GM21390 (cell line): ENCODE data around the gene CCDC188.
"Not testable (repeated sequence)": the region's sequence is repeated elsewhere in the genome, so short reads cannot be mapped to it uniquely, and the experiment has no call there.

Experiments used
- ATAC-seq: cut with Tn5 transposase; IDR thresholded peaks from one replicate; pipeline ENCODE4 v1.9.1; 2021; ENCODE audit not compliant: unreplicated experiment

Gene CCDC188

DNA sequence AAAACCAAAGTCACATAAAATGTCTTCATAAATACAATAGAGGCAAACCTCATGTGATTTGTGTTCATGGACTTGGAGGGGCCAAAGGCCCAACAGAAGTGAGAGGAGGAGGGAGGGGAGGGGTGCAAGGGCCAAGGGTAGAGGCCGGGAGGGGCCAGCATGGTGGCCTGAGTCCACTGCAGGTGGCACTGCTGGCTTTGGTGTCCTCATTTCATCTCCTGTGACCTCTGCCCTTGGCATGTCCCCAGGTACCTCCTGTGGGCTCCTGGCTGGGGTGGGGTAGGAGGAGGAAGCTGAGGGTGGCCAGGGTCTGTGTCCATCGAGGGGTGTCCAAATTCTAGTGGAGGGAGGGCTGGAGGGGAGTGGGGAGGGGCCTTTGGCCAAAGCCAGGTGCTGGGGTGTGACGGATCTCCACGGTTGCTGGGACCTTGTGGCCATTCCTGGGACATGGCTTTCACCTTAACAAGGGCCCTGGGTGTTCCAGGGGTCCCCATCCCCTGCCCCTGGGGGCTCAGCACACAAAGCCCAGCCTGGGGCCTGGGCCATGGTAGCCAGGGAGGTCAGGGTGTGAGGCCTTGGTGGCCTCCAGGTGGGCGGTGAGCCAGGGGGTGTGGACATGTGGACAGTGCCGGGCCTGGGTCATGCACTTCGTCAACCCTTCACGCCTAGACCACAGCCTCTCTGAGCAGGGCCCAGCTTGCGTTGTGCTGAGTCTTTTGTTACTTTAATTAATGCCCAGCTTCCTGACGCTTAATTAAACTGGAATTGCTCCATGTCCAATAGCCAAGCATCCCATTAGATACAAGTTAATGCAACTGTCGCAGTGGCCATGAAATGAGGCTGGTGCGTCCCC is 20.7 kb upstream of the CCDC188 start:
- ATAC-seq, result no peak

DNA sequence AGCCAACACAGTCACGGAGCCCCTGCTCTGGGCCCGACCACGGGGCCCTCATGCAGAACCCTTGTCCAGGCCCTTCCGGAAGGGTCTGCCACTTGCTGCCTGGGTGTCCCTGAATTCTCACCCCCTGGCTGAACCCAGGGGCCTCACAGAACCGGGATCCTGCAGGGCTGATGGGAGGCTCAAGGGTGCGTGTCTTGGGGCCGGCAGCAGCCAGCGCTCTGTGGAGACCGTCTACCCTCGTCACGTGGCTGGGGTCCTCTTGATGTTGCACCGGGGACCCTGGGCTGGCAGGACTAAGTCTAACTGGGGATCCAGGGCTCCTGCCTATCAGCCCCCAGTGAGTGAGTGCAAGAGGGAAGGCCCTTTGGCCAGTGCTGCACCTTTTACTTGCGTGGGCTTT is 19.3 kb upstream of the CCDC188 start:
- no peak for ATAC-seq

DNA sequence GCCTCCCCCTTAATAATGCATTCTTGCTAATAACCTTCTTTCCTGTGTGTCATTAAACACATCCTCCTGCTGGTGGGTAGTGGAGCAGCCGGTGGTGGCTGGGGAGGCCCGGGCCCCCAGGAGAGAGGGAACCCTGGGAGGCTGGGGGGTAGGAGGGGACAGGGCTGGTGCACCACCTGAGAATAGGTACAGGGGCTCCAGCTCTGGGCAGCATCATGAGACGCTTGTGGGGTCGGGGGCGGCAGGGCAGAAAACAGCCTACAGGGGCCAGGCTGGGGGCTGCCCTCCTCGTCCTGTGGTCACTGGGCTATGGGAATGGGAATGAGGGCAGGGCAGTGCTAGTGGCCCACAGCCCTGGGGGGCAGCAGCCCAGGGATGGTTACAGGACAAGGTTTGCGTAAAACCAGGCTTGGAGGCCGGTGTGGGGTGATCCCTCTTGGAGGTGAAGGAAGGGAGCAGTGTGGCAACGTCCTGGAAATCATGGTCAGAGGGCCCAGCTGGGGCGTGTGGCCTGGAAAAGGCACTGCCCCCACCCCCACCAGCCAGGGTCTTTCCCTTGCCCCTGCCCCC is 18.5 kb upstream of the CCDC188 start:
- no peak for ATAC-seq

- ATAC-seq, result no peak
Measured at GRCh38 chr22:20167643-20168322, 16.9 kb upstream of the CCDC188 start.

DNA sequence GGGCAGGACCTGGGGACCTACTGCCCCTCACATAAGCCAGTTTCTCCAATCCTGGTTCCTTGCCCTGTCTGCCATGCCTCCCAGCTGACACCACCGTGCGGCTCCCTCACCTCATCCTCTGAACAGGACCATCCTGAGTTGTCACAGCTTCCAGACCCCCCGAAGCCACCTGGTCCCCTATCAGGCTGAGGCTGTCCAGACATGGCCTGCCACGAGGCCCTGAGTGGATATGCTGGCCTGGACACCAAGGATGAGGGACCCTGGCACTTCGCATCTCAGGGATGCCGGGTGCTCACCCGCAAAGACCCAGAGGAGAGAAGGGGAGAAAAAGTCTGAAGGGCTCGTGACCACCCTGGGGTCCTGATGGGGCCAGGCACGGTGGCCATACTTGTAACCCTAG is 15.8 kb upstream of the CCDC188 start:
- ATAC-seq, result no peak

DNA sequence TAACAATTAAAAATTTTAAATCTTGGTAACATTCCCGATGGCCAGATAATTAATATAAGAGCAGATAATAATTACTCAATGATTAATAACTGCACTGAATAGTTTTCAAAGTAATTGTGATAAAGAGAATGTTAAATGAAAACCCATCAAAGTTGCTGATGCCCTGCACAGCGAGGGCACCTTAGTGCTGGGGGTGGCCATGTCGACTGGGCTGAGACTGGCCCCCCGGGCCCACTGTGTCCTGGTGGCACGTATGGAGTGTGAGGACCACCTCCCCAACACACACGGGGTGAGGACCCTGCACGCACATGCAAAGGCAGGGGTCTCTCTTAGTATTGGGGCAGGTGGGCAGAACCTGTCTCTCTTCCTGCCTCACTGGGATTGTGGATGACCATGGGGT is 15.1 kb upstream of the CCDC188 start:
- no peak for ATAC-seq

DNA sequence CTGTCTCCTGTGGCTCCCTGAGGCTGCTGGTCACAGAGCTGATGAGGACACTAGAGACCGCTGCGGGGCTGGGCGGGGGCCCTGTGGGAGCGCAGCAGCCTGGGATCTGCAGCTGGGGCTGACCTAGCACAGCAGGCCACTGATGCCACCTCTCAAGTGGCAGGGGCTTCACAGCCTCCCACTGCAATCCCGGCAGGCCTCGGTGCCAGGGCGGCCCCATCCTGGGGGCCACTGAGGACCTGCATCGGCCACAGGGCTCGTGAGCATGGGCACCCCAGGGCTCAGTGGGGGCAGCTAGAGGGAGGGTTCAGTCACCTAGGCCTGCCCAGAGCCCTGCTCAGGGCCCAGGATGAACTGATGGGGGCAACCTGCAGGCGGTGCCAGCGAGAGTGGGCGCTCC is 14.6 kb upstream of the CCDC188 start:
- no peak for ATAC-seq

- no peak for ATAC-seq
Measured at GRCh38 chr22:20164863-20165262, 14.0 kb upstream of the CCDC188 start.

DNA sequence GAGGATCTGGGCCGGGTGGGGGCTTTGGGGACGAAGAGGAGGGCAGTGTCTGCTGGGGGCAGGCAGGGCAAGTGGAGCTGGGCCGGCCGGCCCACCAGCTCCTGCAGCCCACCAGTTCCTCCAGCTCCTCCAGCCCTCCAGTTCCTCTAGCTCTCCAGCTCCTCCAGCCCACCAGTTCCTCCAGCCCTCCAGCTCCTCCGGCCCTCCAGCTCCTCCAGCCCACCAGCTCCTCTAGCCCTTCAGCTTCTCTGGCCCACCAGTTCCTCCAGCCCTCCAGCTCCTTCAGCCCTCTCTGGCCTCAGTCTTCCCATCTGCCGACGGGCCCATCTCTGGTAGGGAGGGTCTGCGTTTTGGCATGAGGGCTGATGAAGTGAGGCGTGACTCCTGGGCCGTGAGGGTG is 9.2 kb upstream of the CCDC188 start:
- no peak for ATAC-seq

DNA sequence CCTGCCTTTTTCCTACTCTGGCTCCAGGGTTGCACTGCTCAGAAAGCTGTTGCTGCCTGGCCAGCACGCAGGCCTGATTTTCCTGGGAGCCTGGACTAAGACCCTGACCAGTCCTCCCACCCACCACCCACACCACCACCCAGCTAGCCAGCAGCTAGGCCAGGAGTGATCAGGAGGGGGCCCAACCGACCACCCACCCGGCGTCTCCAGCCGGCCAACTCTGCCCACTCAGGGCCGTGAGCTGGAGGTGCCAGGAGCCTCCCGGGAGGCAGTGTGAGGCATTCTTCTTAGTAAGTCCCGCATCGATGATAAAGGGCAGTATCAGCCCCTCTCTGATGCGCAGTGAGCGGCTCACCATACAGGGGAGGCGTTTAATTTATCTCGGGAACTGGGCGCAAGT is 8.7 kb upstream of the CCDC188 start:
- not testable (repeated sequence) for ATAC-seq

GRCh38 chr22:20159076-20159475 is 8.2 kb upstream of the CCDC188 start:
- ATAC-seq, result no peak

DNA sequence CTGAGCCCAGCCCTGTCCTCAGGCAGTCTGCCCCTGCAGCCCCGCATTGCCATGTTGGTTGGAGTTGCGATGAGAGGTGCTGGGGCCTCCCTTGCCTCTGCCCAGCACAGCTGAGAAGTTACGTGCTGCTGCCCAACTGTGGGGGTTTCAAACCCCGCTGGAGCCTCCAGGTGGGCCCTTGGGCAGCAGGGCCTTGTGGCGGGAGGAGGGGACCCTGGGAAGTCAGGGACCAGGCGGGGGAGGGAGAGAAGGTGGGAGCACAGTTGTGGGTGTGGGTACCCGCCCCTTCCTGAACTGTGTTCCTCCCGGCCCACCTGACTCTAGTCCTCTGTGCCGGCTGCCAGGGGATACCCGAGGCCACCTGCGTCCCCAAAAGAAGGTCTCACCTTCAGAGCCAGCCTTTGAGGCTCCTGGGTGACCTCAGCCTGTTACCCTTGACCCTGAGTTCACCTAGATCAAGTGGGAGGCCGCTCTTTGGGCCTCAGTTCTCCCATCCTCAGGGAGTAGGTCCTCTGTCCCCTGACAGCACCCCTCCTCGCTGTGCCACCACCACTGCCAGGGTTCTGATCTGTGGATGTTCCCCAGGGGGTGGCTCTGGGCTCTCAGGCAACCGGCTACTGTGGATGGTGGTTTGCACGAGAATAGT is 7.7 kb upstream of the CCDC188 start:
- ATAC-seq, result no peak

GRCh38 chr22:20157430-20158183 is 6.8 kb upstream of the CCDC188 start:
- no peak for ATAC-seq

GRCh38 chr22:20156611-20157429 is 6.0 kb upstream of the CCDC188 start:
- no peak for ATAC-seq

GRCh38 chr22:20156042-20156389 is 5.2 kb upstream of the CCDC188 start:
- no peak for ATAC-seq

- no peak for ATAC-seq
Measured at GRCh38 chr22:20155330-20156041, 4.6 kb upstream of the CCDC188 start.

DNA sequence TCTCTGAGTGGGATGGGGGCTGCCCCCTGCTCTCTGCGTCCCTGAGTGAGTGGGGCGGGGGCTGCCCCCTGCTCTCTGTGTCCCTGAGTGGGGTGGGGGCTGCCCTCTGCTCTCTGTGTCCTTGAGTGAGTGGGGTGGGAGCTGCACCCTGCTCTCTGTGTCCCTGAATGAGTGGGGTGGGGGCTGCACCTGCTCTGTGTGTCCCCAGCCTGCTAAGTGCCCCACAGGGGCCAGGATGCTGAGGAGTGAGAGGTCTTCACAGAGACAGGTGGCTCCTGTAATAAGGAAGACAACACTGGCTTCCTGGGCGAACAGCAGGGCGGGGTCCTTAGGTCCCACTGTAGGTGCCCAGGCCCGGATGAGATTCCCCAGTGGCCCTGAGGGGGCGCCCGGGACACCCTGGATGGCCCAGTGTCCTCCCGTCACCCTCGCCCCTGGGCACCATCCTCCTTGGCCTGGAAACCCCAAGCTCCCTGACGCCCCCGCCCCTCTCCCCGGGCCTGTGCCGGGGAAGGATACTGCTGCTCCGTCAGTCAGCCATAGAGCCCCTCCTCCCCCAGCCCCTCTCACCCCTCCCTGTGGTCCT is 3.8 kb upstream of the CCDC188 start:
- no peak for ATAC-seq

GRCh38 chr22:20153945-20154344 is 3.1 kb upstream of the CCDC188 start:
- ATAC-seq, result no peak

GRCh38 chr22:20152464-20152890 is 1.6 kb upstream of the CCDC188 start:
- no peak for ATAC-seq
